Skeletal muscle tissue (tissue), 4 donors: ENCODE results near the gene FAF2. TPM values are rescaled to one million over a fixed set of nuclear protein-coding genes. Genes with fewer than 3 reads are reported as not detected.

ENCODE experiments used
- H3K27ac ChIP-seq: one replicate; pipeline ENCODE4 v1.7.0; 2013; ENCODE audit warnings: mild to moderate bottlenecking, low read depth, low read length, inconsistent platforms
- H3K27me3 ChIP-seq, 3 donors: one replicate each; pipeline ENCODE4 v1.7.0; 2013; ENCODE audit warnings: low read length in 3 of 3; ENCODE audit not compliant: control insufficient read depth in 3 of 3, insufficient read depth in 3 of 3
- H3K36me3 ChIP-seq, 3 donors: one replicate each; pipeline ENCODE4 v1.7.0; 2013; ENCODE audit warnings: low read length in 3 of 3; ENCODE audit not compliant: control insufficient read depth in 3 of 3, insufficient read depth in 3 of 3
- H3K4me1 ChIP-seq, 3 donors: one replicate each; pipeline ENCODE4 v1.7.0; 2013; ENCODE audit warnings: low read length in 3 of 3, mild to moderate bottlenecking in 3 of 3; ENCODE audit not compliant: control insufficient read depth in 3 of 3, insufficient read depth in 3 of 3
- H3K4me3 ChIP-seq, 3 donors: one replicate each; pipeline ENCODE4 v1.7.0; 2013; ENCODE audit warnings: low read length in 3 of 3
- H3K9ac ChIP-seq, 3 donors: one replicate each; pipeline ENCODE4 v1.7.0; 2013; ENCODE audit warnings: low read length in 3 of 3, mild to moderate bottlenecking in 3 of 3, moderate library complexity in 2 of 3, low read depth in 1 of 3
- H3K9me3 ChIP-seq, 3 donors: one replicate each; pipeline ENCODE4 v1.7.0; 2013; ENCODE audit warnings: low read length in 3 of 3; ENCODE audit not compliant: control insufficient read depth in 3 of 3
- total RNA-seq: library from RNA; depleted of rRNA; stranded (reverse); fragments of >200 nt; gene quantifications from one replicate; pipeline ENCODE4 v1.2.3, GENCODE V29; 2014
- donor health status: Osteomylitis.

Gene FAF2
- total RNA-seq, 1 donor from 2014 or later = 24.0 TPM

DNA sequence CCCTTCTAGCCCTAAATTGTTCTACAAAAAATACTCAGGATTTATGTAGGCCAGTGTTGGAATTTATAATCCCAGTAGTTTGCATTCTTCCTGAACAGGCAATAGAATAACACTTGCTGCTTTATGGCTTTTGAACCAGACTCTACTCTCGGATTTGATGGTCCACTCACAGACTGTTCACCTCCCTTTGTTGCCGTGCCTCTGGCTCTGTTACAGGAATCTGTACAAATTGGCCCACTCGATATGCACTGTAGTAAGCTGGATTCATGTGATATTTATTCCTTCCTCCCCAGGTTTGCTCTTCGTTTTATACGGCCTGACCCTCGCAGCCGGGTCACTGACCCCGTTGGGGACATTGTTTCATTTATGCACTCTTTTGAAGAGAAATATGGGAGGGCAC, 43.7 kb downstream of the FAF2 start:
- Histone ChIP-seq H3K4me1 (no peaks in the 10 kb centered on the region), H3K36me3 (peaks cover 43 to 74% (median 73%) of the 10 kb centered on the region in 3 donors), H3K9ac (no peak overlapping the region), H3K27ac (no peak overlapping the region), H3K9me3 (no peaks in the 10 kb centered on the region), H3K4me3 (no peak overlapping the region), H3K27me3 (no peaks in the 10 kb centered on the region)

DNA sequence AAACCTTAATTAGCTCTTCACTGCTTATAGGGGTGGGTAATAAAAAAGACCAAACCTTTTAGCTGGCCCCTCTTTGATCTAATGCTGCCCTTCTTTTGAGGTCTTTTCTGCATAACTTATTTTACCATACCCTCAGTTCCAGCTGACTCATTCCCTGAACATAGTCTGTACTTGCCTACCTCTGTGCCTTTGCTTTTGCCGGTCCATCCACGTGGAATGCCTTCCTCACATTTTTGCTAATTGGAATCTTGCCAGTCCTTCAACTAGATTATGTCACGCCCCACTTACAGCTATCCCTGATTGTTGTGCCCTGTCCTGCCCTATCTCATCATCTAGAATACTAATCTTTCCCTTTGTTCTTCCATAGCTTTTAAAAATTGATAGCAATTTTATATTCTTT, 44.2 kb downstream of the FAF2 start:
- no peak overlapping the region for H3K9ac ChIP-seq
- no peak overlapping the region for H3K4me3 ChIP-seq
- H3K9me3 ChIP-seq = no peaks in the 10 kb centered on the region
- H3K36me3 ChIP-seq = peaks cover 44 to 69% (median 69%) of the 10 kb centered on the region in 3 donors
- H3K27me3 ChIP-seq = no peaks in the 10 kb centered on the region
- H3K4me1 ChIP-seq = no peaks in the 10 kb centered on the region
- no peak overlapping the region for H3K27ac ChIP-seq

DNA sequence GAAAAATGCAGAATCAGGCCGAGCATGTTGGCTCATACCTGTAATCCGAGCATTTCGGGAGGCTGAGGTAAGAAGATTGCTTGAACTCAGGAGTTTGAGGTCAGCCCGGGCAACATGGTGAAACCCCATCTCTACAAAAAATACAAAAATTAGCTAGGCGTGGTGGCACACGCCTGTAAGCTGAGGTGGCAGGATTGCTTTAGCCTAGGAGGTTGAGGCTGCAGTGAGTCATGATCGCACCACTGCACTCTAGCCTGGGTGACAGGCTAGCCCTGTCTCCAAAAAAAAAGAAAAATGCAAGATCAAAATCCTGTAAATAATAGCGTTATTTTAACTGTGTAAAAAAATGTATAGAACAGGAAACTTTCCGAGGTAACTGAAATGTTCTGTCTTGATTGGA, 49.7 kb downstream of the FAF2 start:
- no peaks in the 10 kb centered on the region for H3K4me1 ChIP-seq
- H3K27me3 ChIP-seq = no peaks in the 10 kb centered on the region
- H3K36me3 ChIP-seq = peaks cover 57 to 77% (median 72%) of the 10 kb centered on the region in 3 donors
- H3K27ac ChIP-seq = no peak overlapping the region
- H3K4me3 ChIP-seq = no peak overlapping the region
- H3K9me3 ChIP-seq = no peaks in the 10 kb centered on the region
- no peak overlapping the region for H3K9ac ChIP-seq

DNA sequence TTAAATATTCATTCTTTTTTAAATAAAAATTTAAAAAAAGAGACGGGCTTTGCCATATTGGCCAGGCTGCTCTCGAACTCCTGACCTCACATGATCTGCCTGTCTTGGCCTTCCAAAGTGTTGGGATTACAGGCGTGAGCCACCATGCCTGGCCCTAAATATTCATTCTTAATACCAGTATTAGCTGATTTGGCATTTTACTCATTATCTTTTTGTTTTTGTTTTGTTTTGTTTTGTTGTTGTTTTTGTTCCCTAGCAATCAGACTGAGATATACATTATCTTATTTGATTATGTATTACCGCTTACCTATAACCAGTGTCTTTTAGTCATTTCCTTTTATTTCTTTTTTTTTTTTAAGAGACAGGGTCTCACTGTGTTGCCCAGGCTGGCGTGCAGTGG, 51.1 kb downstream of the FAF2 start:
- no peaks in the 10 kb centered on the region for H3K4me1 ChIP-seq
- H3K9ac ChIP-seq = no peak overlapping the region
- H3K27me3 ChIP-seq = no peaks in the 10 kb centered on the region
- H3K36me3 ChIP-seq = peaks cover 45 to 63% (median 60%) of the 10 kb centered on the region in 3 donors
- H3K4me3 ChIP-seq = no peak overlapping the region
- no peaks in the 10 kb centered on the region for H3K9me3 ChIP-seq
- no peak overlapping the region for H3K27ac ChIP-seq

DNA sequence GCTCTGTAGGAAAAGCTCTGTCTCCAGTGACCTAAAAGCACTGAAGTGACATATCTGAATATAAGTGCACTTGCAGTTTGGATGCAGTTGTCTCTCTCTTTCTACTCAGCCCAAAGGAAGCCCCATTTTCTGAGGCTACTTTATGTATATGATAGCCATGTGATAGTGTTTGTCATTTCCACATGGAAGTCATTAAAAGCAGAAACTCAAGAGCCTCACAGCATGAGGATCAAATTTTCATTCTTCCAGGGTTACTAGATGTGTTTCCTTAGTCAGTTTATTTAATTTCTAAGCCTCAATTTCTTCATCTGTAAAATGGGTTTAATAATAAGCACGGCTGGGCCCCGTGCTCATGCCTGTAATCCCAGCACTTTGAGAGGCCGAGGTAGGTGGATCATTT, 52.3 kb downstream of the FAF2 start:
- Histone ChIP-seq H3K27me3 (no peaks in the 10 kb centered on the region), H3K9me3 (no peaks in the 10 kb centered on the region), H3K4me1 (no peaks in the 10 kb centered on the region), H3K9ac (no peak overlapping the region), H3K36me3 (peaks cover 43 to 60% (median 55%) of the 10 kb centered on the region in 3 donors), H3K27ac (no peak overlapping the region), H3K4me3 (no peak overlapping the region)

DNA sequence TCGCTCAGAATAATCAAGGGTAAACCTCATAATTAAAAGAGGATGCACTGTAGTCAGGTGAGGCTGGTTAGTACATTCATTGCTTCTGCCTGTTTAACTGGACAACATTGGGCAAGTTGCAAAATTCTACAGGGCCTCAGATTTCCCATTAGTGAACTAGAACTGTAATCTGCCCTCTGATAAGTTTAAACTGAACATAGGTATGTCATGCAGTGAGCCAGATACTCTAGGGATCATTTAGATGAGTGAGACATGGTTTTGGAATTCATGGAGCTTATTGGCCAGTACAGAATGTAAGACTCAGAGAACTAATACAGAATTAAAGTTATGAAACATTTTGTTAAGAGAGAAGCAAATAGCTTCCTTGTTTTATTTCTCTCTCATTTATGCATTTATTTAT, 53.1 kb downstream of the FAF2 start:
- Histone ChIP-seq H3K27ac (no peak overlapping the region), H3K9me3 (no peaks in the 10 kb centered on the region), H3K4me1 (no peaks in the 10 kb centered on the region), H3K4me3 (no peak overlapping the region), H3K27me3 (no peaks in the 10 kb centered on the region), H3K36me3 (peaks cover 37 to 54% (median 51%) of the 10 kb centered on the region in 3 donors), H3K9ac (no peak overlapping the region)

DNA sequence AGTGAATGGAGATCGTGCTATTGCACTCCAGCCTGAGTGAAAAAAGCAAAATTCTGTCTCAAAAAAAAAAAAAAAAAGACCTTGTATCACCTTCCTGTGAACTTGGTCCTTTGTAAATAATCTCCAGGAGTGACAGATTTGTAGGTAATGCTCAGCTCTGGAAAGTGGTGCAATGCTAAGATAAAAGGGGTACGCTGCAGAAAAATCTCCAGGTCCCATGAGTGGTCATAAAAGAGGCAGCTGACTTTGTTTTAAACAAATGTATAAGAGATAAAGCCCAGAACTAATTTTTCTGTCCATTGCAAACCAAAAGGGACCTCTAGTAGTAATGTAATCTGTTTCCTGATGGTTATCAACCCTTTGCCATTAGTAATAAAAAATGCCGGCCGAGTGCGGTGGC, 55.3 kb downstream of the FAF2 start:
- Histone ChIP-seq H3K27ac (no peak overlapping the region), H3K4me3 (no peak overlapping the region), H3K27me3 (no peaks in the 10 kb centered on the region), H3K9ac (no peak overlapping the region), H3K4me1 (peaks cover 0 to 4% (median 0%) of the 10 kb centered on the region in 3 donors), H3K9me3 (no peaks in the 10 kb centered on the region), H3K36me3 (peaks cover 34 to 55% (median 54%) of the 10 kb centered on the region in 3 donors)

DNA sequence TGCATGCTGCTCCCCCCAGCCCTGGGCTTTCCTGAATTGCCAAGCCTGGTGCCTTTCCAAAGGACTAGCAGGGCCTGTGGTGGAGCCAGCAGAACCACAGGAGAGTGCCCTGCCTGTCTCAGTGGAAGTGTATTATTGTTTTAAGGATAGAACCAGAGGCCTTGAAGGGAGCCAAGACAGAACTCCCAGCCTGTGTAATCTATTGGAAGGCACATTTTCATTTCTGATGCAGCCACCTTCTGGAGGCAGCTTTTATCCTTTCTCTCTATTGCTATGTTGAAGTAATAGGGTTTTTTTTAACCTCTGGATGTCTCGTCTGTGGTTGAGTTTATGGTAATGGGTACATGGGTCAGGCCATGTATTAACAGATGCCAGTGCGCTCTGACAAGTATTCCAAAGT, 59.7 kb downstream of the FAF2 start:
- Histone ChIP-seq H3K27me3 (no peaks in the 10 kb centered on the region), H3K36me3 (peaks cover 10 to 33% (median 32%) of the 10 kb centered on the region in 3 donors), H3K9me3 (no peaks in the 10 kb centered on the region), H3K27ac (no peak overlapping the region), H3K9ac (no peak overlapping the region), H3K4me3 (no peak overlapping the region), H3K4me1 (peaks cover 0 to 8% (median 0%) of the 10 kb centered on the region in 3 donors)

DNA sequence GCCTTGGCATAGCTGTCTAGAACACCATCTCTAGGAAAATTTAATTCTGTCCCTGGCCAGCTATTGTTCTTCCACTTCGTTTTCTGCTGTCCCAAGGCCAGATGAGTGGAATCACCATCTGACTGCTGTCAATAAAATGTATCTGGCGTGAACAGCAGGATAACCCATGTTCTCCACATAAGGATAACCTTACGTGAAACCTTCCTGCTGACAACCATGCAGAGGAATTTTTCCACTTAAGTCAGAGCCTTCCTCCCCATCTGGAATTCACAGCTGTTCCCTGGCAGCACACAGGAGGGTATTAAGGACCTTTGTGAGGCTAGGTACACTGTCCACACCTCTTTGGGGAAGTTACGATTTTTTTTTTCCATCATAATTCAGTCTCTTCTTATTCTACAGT, 60.4 kb downstream of the FAF2 start:
- peaks cover 0 to 8% (median 0%) of the 10 kb centered on the region in 3 donors for H3K4me1 ChIP-seq
- peaks cover 10 to 32% (median 31%) of the 10 kb centered on the region in 3 donors for H3K36me3 ChIP-seq
- H3K27me3 ChIP-seq = no peaks in the 10 kb centered on the region
- H3K27ac ChIP-seq = no peak overlapping the region
- no peaks in the 10 kb centered on the region for H3K9me3 ChIP-seq
- no peak overlapping the region for H3K4me3 ChIP-seq
- H3K9ac ChIP-seq = no peak overlapping the region

DNA sequence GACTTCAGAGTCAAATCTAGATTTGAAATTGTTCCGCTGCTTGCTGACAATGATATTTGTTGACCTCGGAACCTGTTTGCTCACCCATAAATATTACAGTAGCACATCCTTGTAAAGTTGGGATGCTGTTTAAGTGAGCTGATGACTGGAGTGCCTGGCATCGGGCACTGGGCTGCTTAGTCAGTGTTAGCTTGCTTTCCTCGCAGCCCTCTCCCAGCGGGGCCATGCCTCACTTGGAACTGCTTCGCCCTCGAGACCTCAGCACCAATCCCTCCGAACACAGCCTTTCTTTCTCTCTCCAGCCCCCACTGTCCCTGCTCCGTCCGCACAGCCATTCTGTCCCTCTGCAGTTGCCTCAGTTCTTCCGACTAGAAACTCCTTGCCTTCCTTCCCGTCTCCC, 65.6 kb downstream of the FAF2 start:
- Histone ChIP-seq H3K27ac (no peak overlapping the region), H3K36me3 (peaks cover 0 to 10% (median 3%) of the 10 kb centered on the region in 3 donors), H3K4me3 (no peak overlapping the region), H3K9ac (no peak overlapping the region), H3K27me3 (no peaks in the 10 kb centered on the region), H3K9me3 (no peaks in the 10 kb centered on the region), H3K4me1 (peaks cover 0 to under 1% (median 0%) of the 10 kb centered on the region in 3 donors)
